Lower leg skin (tissue), 3 donors: Measurements from ENCODE around the gene PHF3.

Experiments
- POLR2A ChIP-seq, 2 donors: fragments of 450-650 bp; IDR thresholded peaks; one replicate each; pipeline ENCODE4 v1.6.1; 2016 to 2017; ENCODE audit warnings: antibody characterized with exemption in 2 of 2, mild to moderate bottlenecking in 1 of 2, moderate library complexity in 1 of 2
- TF ChIP-seq, protein P1 (sequence below), 3 donors: fragments of 450-650 bp; IDR thresholded peaks; one replicate each; pipeline ENCODE4 v1.5.1; 2016; ENCODE audit warnings: antibody characterized with exemption in 3 of 3, mild to moderate bottlenecking in 3 of 3, moderate library complexity in 2 of 3

DNA sequence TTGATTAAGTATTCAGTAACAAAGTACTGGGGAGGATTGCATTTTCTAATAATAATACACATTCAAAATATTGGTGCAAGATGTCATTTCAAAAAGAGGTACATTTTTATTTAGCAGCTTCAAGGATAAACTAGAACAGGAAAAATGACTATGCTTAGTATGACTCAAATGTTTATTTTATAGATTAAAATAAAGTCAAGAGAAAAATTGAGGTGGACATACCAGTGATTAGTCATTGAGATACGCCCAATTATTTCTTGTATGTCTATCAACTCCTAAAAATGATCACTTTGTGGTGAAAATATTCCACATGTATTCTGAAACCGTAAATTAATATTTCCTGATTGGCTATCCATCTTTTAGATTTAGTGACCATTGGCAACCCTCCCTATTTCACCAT lies 96.7 kb downstream of the PHF3 start:
- TF ChIP-seq POLR2A (IDR thresholded peaks at IDR 0.05): no peak
- TF ChIP-seq, protein P1, sequence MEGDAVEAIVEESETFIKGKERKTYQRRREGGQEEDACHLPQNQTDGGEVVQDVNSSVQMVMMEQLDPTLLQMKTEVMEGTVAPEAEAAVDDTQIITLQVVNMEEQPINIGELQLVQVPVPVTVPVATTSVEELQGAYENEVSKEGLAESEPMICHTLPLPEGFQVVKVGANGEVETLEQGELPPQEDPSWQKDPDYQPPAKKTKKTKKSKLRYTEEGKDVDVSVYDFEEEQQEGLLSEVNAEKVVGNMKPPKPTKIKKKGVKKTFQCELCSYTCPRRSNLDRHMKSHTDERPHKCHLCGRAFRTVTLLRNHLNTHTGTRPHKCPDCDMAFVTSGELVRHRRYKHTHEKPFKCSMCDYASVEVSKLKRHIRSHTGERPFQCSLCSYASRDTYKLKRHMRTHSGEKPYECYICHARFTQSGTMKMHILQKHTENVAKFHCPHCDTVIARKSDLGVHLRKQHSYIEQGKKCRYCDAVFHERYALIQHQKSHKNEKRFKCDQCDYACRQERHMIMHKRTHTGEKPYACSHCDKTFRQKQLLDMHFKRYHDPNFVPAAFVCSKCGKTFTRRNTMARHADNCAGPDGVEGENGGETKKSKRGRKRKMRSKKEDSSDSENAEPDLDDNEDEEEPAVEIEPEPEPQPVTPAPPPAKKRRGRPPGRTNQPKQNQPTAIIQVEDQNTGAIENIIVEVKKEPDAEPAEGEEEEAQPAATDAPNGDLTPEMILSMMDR (IDR thresholded peaks at IDR 0.05): no peak
